Neutrophil (primary cell): Measurements from ENCODE around the gene PPP1R3C.

ENCODE experiments used
- H3K27ac ChIP-seq: fragments of 200-600 bp; sonication (generic); 2 replicates; pipeline ENCODE4 v1.5.1; 2016; ENCODE audit warnings: mild to moderate bottlenecking, moderate library complexity
- H3K27me3 ChIP-seq: fragments of 200-600 bp; sonication (generic); 2 replicates; pipeline ENCODE4 v1.6.0; 2016; ENCODE audit warnings: mild to moderate bottlenecking
- H3K36me3 ChIP-seq: fragments of 200-600 bp; sonication (generic); 2 replicates; pipeline ENCODE4 v1.5.1; 2017
- H3K4me1 ChIP-seq, 2 experiments: fragments of 200-600 bp in 1 of 2; sonication (generic) in 1 of 2; 1 replicate in 1 of 2; 2 replicates in 1 of 2; pipeline versions ENCODE4 v1.5.1 to v1.6.1; 2013 to 2016; ENCODE audit warnings: low read depth in 1 of 2, low read length in 1 of 2, mild to moderate bottlenecking in 1 of 2, moderate library complexity in 1 of 2; ENCODE audit not compliant: control insufficient read depth in 1 of 2, insufficient read depth in 1 of 2
- H3K4me3 ChIP-seq, 2 experiments: fragments of 200-600 bp in 1 of 2; sonication (generic) in 1 of 2; 1 replicate in 1 of 2; 2 replicates in 1 of 2; pipeline ENCODE4 v1.5.1; 2013 to 2016; ENCODE audit warnings: low read depth in 1 of 2, low read length in 1 of 2, mild to moderate bottlenecking in 1 of 2, moderate library complexity in 1 of 2
- H3K9me3 ChIP-seq: fragments of 200-600 bp; sonication (generic); 2 replicates; pipeline ENCODE4 v1.5.1; 2016
- TF ChIP-seq, protein P1 (sequence below): fragments of 200-600 bp; sonication (generic); IDR thresholded peaks from 2 replicates; pipeline ENCODE4 v1.5.1; 2016; ENCODE audit warnings: antibody characterized with exemption

The PPP1R3C gene

DNA sequence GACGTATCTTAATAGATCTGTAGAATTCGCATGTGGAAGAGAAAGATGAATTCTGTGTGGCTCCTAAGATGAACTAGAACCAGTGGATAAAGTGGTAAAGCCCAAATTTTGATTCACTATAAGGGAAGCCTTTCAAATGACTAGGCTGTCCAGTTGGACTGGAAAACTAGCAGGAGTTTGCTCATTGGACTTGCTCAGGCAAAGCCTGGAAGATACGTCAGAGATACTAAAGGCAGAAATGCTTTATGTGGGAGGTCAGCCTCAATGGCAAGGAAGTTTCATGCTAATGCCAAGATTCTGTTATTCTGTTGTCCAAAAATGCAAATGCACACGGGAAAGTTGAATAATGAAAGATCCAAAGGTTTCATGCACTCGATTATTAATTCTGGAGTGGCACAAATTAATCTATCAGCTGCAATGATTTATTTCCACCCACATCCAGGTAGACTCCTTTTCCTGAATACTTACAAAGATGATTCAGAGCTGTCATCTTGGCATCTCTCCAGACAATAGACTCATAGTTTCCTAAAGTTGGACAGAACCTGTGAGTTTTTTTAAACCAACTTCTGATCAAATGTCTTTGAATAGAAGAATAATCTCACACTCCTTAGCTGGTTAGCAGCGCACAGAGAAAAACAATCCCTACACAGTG lies 20.5 kb upstream of the PPP1R3C start:
- Histone ChIP-seq H3K4me3 (no peak overlapping the region), H3K27me3 (no peaks in the 10 kb centered on the region), H3K27ac (no peak overlapping the region), H3K9me3 (no peaks in the 10 kb centered on the region), H3K36me3 (no peaks in the 10 kb centered on the region), H3K4me1 (no peaks in the 10 kb centered on the region)
- TF ChIP-seq, protein P1, sequence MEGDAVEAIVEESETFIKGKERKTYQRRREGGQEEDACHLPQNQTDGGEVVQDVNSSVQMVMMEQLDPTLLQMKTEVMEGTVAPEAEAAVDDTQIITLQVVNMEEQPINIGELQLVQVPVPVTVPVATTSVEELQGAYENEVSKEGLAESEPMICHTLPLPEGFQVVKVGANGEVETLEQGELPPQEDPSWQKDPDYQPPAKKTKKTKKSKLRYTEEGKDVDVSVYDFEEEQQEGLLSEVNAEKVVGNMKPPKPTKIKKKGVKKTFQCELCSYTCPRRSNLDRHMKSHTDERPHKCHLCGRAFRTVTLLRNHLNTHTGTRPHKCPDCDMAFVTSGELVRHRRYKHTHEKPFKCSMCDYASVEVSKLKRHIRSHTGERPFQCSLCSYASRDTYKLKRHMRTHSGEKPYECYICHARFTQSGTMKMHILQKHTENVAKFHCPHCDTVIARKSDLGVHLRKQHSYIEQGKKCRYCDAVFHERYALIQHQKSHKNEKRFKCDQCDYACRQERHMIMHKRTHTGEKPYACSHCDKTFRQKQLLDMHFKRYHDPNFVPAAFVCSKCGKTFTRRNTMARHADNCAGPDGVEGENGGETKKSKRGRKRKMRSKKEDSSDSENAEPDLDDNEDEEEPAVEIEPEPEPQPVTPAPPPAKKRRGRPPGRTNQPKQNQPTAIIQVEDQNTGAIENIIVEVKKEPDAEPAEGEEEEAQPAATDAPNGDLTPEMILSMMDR, result no peak

DNA sequence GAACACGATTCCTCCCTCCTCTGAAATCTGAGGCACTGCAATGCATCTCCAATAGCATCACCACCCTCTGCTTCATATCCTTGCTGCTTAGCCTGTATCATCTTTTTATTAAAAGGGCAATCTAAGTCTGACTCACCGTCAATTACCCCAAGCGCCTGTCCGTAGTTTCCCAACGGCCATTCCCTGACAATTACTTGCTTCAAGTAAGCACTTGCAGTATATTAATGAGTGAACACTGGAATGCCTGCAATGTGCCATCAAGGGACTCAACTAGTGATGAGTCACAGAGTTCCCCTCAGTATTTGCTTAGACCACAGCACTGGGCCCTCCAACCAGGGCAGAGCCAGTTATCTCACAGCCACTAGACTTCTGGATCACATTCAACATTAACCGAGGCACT lies 19.5 kb upstream of the PPP1R3C start:
- Histone ChIP-seq H3K27me3 (no peaks in the 10 kb centered on the region), H3K9me3 (no peaks in the 10 kb centered on the region), H3K4me3 (no peak overlapping the region), H3K36me3 (no peaks in the 10 kb centered on the region), H3K4me1 (no peaks in the 10 kb centered on the region), H3K27ac (no peak overlapping the region)
- TF ChIP-seq, protein P1, result no peak

DNA sequence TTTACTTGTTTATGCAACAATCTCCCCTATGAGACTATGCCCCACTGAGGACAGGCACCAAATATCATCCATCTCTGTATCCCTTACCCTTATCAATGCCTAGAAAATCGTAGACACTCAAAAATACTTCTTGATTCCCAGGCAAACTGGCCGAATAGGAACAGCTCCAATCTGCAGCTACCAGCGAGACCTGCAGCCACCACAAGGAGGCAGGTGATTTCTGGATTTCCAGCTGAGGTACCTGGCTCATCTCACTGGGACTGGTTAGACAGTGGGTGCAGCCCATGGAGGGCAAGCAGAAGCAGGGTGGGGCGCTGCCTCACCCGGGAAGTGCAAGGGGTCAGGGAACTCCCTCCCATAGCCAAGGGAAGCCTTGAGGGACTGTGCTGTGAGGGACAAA lies 10.8 kb upstream of the PPP1R3C start:
- Histone ChIP-seq H3K27me3 (no peaks in the 10 kb centered on the region), H3K27ac (no peak overlapping the region), H3K4me3 (no peak overlapping the region), H3K4me1 (no peaks in the 10 kb centered on the region), H3K36me3 (no peaks in the 10 kb centered on the region), H3K9me3 (no peaks in the 10 kb centered on the region)
- TF ChIP-seq, protein P1, result no peak

DNA sequence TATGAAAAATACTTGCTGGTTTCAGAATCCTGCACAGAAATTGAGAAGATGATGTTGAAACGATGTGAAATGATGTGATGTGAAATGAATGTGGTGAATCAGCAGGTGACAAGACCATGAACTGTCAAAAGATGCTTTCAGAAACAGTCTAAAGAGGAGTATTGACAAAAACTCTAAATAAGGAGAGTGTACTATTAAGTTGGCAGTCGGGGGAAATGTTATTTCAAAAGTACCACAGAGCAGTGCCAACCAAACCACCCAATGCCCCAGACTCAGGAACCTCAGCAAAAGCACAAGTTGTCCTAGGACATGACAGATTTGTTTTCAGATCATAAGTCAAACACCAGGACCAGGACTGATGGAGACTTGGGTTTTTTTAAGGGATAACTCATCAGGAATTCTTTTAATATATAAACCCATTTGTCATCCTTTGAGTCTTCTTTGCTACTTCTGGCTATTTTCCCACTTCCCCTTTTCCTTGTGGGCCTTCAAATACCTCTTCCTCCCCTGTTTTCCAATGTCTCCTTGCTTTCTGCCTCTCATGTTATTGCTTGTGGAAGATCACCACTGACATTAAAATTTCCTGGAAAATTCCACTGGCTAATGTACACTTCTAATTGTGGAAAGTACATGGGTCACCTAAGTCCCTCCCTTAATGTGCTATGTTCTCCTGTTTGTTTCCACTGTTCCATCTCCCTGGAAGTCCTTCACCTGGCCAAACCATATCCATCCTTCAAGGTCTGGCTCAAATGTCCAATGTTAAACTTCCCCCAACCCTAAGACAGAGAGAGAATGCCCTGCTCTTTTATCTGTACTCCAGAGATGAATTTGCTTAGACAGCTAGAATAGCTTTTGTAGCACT lies 10.2 kb upstream of the PPP1R3C start:
- Histone ChIP-seq H3K27me3 (no peaks in the 10 kb centered on the region), H3K27ac (no peak overlapping the region), H3K4me1 (no peaks in the 10 kb centered on the region), H3K9me3 (no peaks in the 10 kb centered on the region), H3K36me3 (no peaks in the 10 kb centered on the region), H3K4me3 (no peak overlapping the region)
- TF ChIP-seq, protein P1, result no peak

DNA sequence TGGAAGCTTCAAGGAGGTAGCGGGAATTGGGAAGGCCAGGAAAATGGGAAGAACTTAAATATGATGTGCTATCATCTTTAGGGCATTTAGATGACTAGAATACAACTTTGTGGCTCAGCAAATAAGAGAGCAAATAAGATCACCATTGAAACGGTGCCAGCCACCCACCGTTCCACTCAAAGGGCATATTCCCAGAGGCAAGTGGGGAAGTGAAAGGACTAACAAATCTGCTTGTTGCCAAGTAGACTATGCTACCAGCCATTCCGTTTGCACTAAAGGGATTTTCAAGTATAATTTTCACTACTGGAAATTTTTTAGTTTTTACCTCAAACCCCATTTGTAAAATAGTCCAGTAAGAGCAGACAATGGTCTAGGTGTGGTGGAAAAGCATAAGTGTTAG lies 4.0 kb upstream of the PPP1R3C start:
- Histone ChIP-seq H3K4me1 (peaks cover 0 to 6% of the 10 kb centered on the region in 2 experiments), H3K27me3 (peaks cover 43% of the 10 kb centered on the region), H3K36me3 (no peaks in the 10 kb centered on the region), H3K4me3 (no peak overlapping the region), H3K27ac (no peak overlapping the region), H3K9me3 (no peaks in the 10 kb centered on the region)
- TF ChIP-seq, protein P1, result no peak
